GM20431 (cell line): ENCODE measurements around the gene RAI1.

Source experiments
- in situ Hi-C: fragments of 300-500 bp; cut with MseI, MboI; formaldehyde crosslinking; loops from one replicate; pipeline ENCODE4 v1.15.0; 2020; ENCODE audit warnings: low sequenced_read_pairs; ENCODE audit not compliant: unreplicated experiment

RAI1 gene

GRCh38 chr17:17709815-17710321, 28.6 kb downstream of the RAI1 start:
- in situ Hi-C loops = no loop called here

- in situ Hi-C loops = no loop called here
Measured at GRCh38 chr17:17710355-17710727, 29.1 kb downstream of the RAI1 start.

GRCh38 chr17:17710728-17711541, 29.7 kb downstream of the RAI1 start:
- in situ Hi-C loops = no loop called here

GRCh38 chr17:17711641-17712162, 30.4 kb downstream of the RAI1 start:
- in situ Hi-C loops = no loop called here

GRCh38 chr17:17712268-17712924, 31.1 kb downstream of the RAI1 start:
- in situ Hi-C loops = no loop called here

- in situ Hi-C loops = no loop called here
Measured at GRCh38 chr17:17713839-17714238, 32.6 kb downstream of the RAI1 start.

GRCh38 chr17:17714261-17714866, 33.1 kb downstream of the RAI1 start:
- in situ Hi-C loops = no loop called here

- in situ Hi-C loops = no loop called here
Measured at GRCh38 chr17:17714879-17715278, 33.6 kb downstream of the RAI1 start.

GRCh38 chr17:17716837-17717523, 35.7 kb downstream of the RAI1 start:
- in situ Hi-C loops = no loop called here

- in situ Hi-C loops = no loop called here
Measured at GRCh38 chr17:17718251-17718650, 37.0 kb downstream of the RAI1 start.

GRCh38 chr17:17719199-17719940, 38.1 kb downstream of the RAI1 start:
- in situ Hi-C loops = no loop called here

- in situ Hi-C loops = no loop called here
Measured at GRCh38 chr17:17719966-17720543, 38.8 kb downstream of the RAI1 start.

- in situ Hi-C loops = no loop called here
Measured at GRCh38 chr17:17721140-17721668, 39.9 kb downstream of the RAI1 start.

- in situ Hi-C loops = no loop called here
Measured at GRCh38 chr17:17722081-17722905, 41.0 kb downstream of the RAI1 start.

GRCh38 chr17:17722906-17723353, 41.7 kb downstream of the RAI1 start:
- in situ Hi-C loops = no loop called here

- in situ Hi-C loops = no loop called here
Measured at GRCh38 chr17:17723354-17724261, 42.4 kb downstream of the RAI1 start.
